HEK293T (cell line): Measurements from ENCODE around the gene WDR38.

Source experiments
- CTCF ChIA-PET: fragments of 350-600 bp; formaldehyde crosslinking; extraction: SDS; loops from one replicate; lab custom pipeline; 2021; ENCODE audit warnings: antibody characterized with exemption, inconsistent platforms; lab: Yijun Ruan, JAX
- POLR2A ChIA-PET: fragments of 350-600 bp; formaldehyde crosslinking; extraction: SDS; loops from one replicate; lab custom pipeline; 2020; ENCODE audit warnings: antibody characterized with exemption, inconsistent platforms; lab: Yijun Ruan, JAX
- DNase-seq: peaks from one replicate; pipeline ENCODE4 v3.0.0; 2012; ENCODE audit warnings: mixed read lengths; ENCODE audit errors: extremely low spot score
- ARNT ChIP-seq: fragments of 450-650 bp; IDR thresholded peaks from 2 replicates; pipeline ENCODE4 v1.6.1; 2017; ENCODE audit warnings: mild to moderate bottlenecking
- BHLHE40 ChIP-seq: fragments of 450-650 bp; IDR thresholded peaks from 2 replicates; pipeline ENCODE4 v1.6.1; 2016; ENCODE audit warnings: mild to moderate bottlenecking, moderate library complexity, borderline replicate concordance
- CTBP1 ChIP-seq: fragments of 450-650 bp; IDR thresholded peaks from 2 replicates; pipeline ENCODE4 v1.6.1; 2016; ENCODE audit warnings: borderline replicate concordance
- ELF4 ChIP-seq: fragments of 450-650 bp; IDR thresholded peaks from 2 replicates; pipeline ENCODE4 v1.6.1; 2017; ENCODE audit warnings: antibody characterized with exemption
- FOXA1 ChIP-seq: fragments of 450-650 bp; IDR thresholded peaks from 2 replicates; pipeline ENCODE4 v1.6.1; 2016; ENCODE audit warnings: mild to moderate bottlenecking
- FOXK2 ChIP-seq: fragments of 450-650 bp; IDR thresholded peaks from 2 replicates; pipeline ENCODE4 v1.6.1; 2016; ENCODE audit warnings: mild to moderate bottlenecking
- FOXM1 ChIP-seq: fragments of 450-650 bp; IDR thresholded peaks from 2 replicates; pipeline ENCODE4 v1.6.1; 2017; ENCODE audit warnings: mild to moderate bottlenecking, borderline replicate concordance
- HDGF ChIP-seq: fragments of 450-650 bp; IDR thresholded peaks from 2 replicates; pipeline ENCODE4 v1.6.1; 2017; ENCODE audit warnings: antibody characterized with exemption, borderline replicate concordance
- L3MBTL2 ChIP-seq: fragments of 450-650 bp; conservative IDR thresholded peaks from 2 replicates; pipeline ENCODE4 v1.6.1; 2016; ENCODE audit warnings: mild to moderate bottlenecking
- LEF1 ChIP-seq: fragments of 450-650 bp; IDR thresholded peaks from 2 replicates; pipeline ENCODE4 v1.6.1; 2017; ENCODE audit warnings: mild to moderate bottlenecking, borderline replicate concordance
- NFRKB ChIP-seq: fragments of 450-650 bp; IDR thresholded peaks from 2 replicates; pipeline ENCODE4 v1.6.1; 2016; ENCODE audit warnings: mild to moderate bottlenecking, moderate library complexity
- SP1 ChIP-seq: fragments of 450-650 bp; IDR thresholded peaks from 2 replicates; pipeline ENCODE4 v1.6.1; 2017
- SUZ12 ChIP-seq: fragments of 450-650 bp; IDR thresholded peaks from 2 replicates; pipeline ENCODE4 v1.6.1; 2016; ENCODE audit warnings: mild to moderate bottlenecking
- TARDBP ChIP-seq: fragments of 450-650 bp; IDR thresholded peaks from 2 replicates; pipeline ENCODE4 v1.6.1; 2016
- ZNF384 ChIP-seq: fragments of 450-650 bp; IDR thresholded peaks from 2 replicates; pipeline ENCODE4 v1.6.1; 2016
- TF ChIP-seq, protein P1 (sequence below): fragments of 450-650 bp; IDR thresholded peaks from 2 replicates; pipeline ENCODE4 v1.6.1; 2016

Gene WDR38

DNA sequence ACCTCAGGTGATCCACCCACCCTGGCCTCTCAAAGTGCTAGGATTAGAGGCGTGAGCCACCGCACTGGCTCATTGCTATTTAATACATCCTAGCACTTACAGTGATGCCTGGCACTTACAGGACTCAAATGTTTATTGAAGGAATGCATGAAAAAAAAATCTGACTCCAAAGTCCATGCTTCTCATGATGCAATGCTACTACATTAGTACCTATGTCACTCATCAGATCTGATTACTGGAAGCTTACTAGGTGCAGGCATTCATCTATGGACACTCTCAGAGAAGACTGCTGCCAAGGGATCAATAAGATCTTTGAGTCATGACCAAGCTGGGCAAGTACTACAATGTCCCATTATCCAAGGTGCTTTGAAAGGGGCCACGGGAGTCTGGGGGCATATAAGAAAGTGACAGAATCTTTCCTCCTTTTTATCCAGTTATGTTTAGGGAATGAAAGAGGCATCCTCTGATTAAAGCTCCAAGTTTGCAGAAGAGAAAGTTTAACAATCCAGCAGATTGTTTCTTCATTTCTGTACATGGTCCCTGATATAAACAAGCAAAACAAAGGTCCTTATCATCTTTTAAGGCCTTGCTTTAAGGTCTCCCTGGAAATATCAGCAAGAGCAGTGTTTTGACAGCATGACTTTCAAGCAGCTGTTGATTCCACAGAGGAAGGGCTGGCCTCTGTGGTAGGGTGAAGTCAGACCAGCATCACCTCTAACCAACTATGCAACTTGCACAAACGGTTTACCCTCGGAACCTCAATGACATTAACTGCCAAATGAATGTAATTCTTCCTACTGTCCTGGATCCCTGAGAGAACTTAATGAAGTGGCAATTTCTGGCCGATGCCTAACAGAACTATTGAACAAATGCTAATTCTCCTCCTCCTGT lies 44.6 kb downstream of the WDR38 start:
- TF ChIP-seq BHLHE40 (no peak), LEF1 (no peak), ZNF384 (no peak), TARDBP (no peak), SP1 (no peak), ELF4 (no peak)
- TF ChIP-seq, protein P1, sequence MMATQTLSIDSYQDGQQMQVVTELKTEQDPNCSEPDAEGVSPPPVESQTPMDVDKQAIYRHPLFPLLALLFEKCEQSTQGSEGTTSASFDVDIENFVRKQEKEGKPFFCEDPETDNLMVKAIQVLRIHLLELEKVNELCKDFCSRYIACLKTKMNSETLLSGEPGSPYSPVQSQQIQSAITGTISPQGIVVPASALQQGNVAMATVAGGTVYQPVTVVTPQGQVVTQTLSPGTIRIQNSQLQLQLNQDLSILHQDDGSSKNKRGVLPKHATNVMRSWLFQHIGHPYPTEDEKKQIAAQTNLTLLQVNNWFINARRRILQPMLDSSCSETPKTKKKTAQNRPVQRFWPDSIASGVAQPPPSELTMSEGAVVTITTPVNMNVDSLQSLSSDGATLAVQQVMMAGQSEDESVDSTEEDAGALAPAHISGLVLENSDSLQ: no peak
- DNase-seq: no peak
- POLR2A ChIA-PET: interaction anchor here (0.7 kb wide), 1 partner anchor 343 kb away, joined by 3 read pairs; the partner anchor contains the start of gene HSPA5
- CTCF ChIA-PET: no interaction called here

DNA sequence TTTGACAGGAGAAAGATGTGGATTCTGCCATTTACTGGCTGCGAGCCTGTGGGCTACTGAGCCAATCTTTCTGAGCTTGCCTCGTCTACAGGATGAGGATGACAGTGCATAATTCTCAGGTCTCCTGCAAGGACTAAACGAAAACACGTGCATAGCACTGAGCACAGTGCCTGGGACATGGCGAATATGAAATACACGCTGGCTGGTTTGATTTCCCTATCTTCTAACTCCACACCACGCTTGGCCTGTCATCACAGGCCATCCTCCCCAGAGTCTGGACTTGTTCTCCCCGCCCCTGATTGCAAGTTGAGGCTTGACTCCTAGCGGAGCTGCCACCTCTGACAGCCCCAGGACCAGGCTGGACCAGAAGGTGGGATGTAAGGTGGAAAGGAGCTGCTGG lies 46.6 kb downstream of the WDR38 start:
- DNase-seq: no peak
- CTCF ChIA-PET: no interaction called here
- POLR2A ChIA-PET: no interaction called here
- TF ChIP-seq BHLHE40 (no peak), SP1 (no peak), SUZ12 (no peak), FOXA1 (no peak), FOXM1 (no peak)

DNA sequence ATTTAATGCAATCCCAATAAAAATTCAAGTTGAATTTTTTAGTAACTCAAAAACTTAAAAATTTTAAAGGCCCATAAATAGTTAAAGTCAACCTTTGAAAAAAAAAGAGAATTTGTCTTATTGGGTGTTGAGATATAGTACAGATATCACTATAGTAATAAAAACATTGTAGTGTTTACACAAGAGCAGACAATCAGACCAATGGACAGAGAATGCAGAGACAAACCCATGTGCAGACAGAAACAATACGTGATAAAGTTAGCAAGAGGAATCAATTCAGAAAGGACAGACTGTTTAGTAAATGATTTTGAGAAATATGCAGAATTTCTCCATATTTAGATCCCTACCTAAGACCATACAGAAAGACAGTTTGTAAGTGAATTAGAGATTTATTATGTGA lies 53.7 kb downstream of the WDR38 start:
- ChIA-PET CTCF (no interaction called here), POLR2A (no interaction called here)
- no peak for DNase-seq
- TF ChIP-seq CTBP1: no peak
- TF ChIP-seq L3MBTL2: no peak
- TF ChIP-seq, protein P1: no peak
- no peak for TF ChIP-seq SP1
- no peak for TF ChIP-seq FOXK2
- TF ChIP-seq TARDBP: no peak
- TF ChIP-seq SUZ12: no peak
- no peak for TF ChIP-seq FOXM1
- no peak for TF ChIP-seq ARNT
- no peak for TF ChIP-seq ZNF384
- TF ChIP-seq BHLHE40: no peak
- TF ChIP-seq FOXA1: no peak
- no peak for TF ChIP-seq ELF4
- TF ChIP-seq LEF1: no peak
- TF ChIP-seq HDGF: no peak
- TF ChIP-seq NFRKB: no peak
